Neural cell (in vitro differentiated cells): ENCODE data around the gene SAMD4A.

Source experiments
- CTCF ChIP-seq: fragments of 450-650 bp; IDR thresholded peaks from 2 replicates; pipeline ENCODE4 v1.5.1; 2014; ENCODE audit warnings: antibody characterized with exemption, mild to moderate bottlenecking, moderate library complexity; ENCODE audit not compliant: poor library complexity, severe bottlenecking
- EP300 ChIP-seq: fragments of 450-650 bp; conservative IDR thresholded peaks from 2 replicates; pipeline ENCODE4 v1.6.1; 2014; ENCODE audit warnings: antibody characterized with exemption, mild to moderate bottlenecking, moderate library complexity; ENCODE audit not compliant: poor library complexity, severe bottlenecking
- EZH2 ChIP-seq: fragments of 200-600, 300-800 bp; shearing (Covaris generic), sonication (generic); IDR thresholded peaks from 2 replicates; pipeline ENCODE4 v1.6.1; 2014; ENCODE audit warnings: antibody characterized with exemption, low read length, borderline replicate concordance, mild to moderate bottlenecking; ENCODE audit not compliant: insufficient read depth, poor library complexity, severe bottlenecking
- MXI1 ChIP-seq: fragments of 450-650 bp; conservative IDR thresholded peaks from 2 replicates; pipeline ENCODE4 v1.6.1; 2014; ENCODE audit warnings: antibody characterized with exemption, mild to moderate bottlenecking; ENCODE audit not compliant: poor library complexity, severe bottlenecking
- POLR2AphosphoS5 ChIP-seq: IDR thresholded peaks from 2 replicates; pipeline ENCODE4 v1.6.1; 2012
- RAD21 ChIP-seq: fragments of 450-650 bp; conservative IDR thresholded peaks from 2 replicates; pipeline ENCODE4 v1.6.1; 2014; ENCODE audit warnings: antibody characterized with exemption, mild to moderate bottlenecking, moderate library complexity
- REST ChIP-seq: IDR thresholded peaks from 2 replicates; pipeline ENCODE4 v1.6.1; 2012; ENCODE audit warnings: borderline replicate concordance
- SMC3 ChIP-seq: fragments of 450-650 bp; conservative IDR thresholded peaks from 2 replicates; pipeline ENCODE4 v1.6.1; 2014; ENCODE audit warnings: antibody characterized with exemption, mild to moderate bottlenecking, moderate library complexity; ENCODE audit not compliant: poor library complexity
- TAF1 ChIP-seq: IDR thresholded peaks from 2 replicates; pipeline ENCODE4 v1.6.1; 2012; ENCODE audit warnings: low read depth

- TF ChIP-seq CTCF, result no peak
- TF ChIP-seq RAD21, result no peak
- no peak for TF ChIP-seq POLR2AphosphoS5
- TF ChIP-seq REST, result no peak
- TF ChIP-seq MXI1, result no peak
- TF ChIP-seq EP300, result no peak
- no peak for TF ChIP-seq EZH2
- no peak for TF ChIP-seq SMC3
- no peak for TF ChIP-seq TAF1
Observed at GRCh38 chr14:54761835-54762234, 194.9 kb downstream of the SAMD4A start.
